GM12891 (cell line): Measurements from ENCODE around the gene ZNF385B.

ENCODE experiments used
- DNase-seq: peaks from one replicate; pipeline ENCODE4 v3.0.0; 2011; ENCODE audit warnings: low spot score; ENCODE audit not compliant: insufficient read length
- FAIRE-seq: peaks from 2 replicates; lab custom pipeline; 2011; peaks lifted over from hg19 to GRCh38; lab: Jason Lieb, UNC
- PAX5 ChIP-seq: IDR thresholded peaks from 2 replicates; pipeline ENCODE4 v1.6.1; 2011; ENCODE audit warnings: low read length, moderate library complexity, mild to moderate bottlenecking; ENCODE audit not compliant: insufficient read depth, severe bottlenecking
- POLR2A ChIP-seq: IDR thresholded peaks from 2 replicates; pipeline ENCODE4 v1.6.1; 2011; ENCODE audit warnings: low read depth, low read length, control low read depth
- POLR2AphosphoS5 ChIP-seq: IDR thresholded peaks from 2 replicates; pipeline ENCODE4 v1.6.1; 2011; ENCODE audit warnings: low read depth, low read length, control low read depth
- POU2F2 ChIP-seq: IDR thresholded peaks from 2 replicates; pipeline ENCODE4 v1.6.1; 2011; ENCODE audit warnings: low read depth, mild to moderate bottlenecking, control low read depth, low read length, moderate library complexity
- SPI1 ChIP-seq: IDR thresholded peaks from 2 replicates; pipeline ENCODE4 v1.6.1; 2011; ENCODE audit warnings: low read depth, low read length, control low read depth
- TAF1 ChIP-seq: IDR thresholded peaks from 2 replicates; pipeline ENCODE4 v1.6.1; 2011; ENCODE audit warnings: low read depth, low read length, control low read depth

ZNF385B gene

GRCh38 chr2:179857236-179857635 is 4.2 kb downstream of the ZNF385B start:
- DNase-seq (no peak), FAIRE-seq (no peak)
- TF ChIP-seq POLR2A (no peak), PAX5 (no peak), TAF1 (no peak), SPI1 (no peak), POLR2AphosphoS5 (no peak), POU2F2 (no peak)

- no peak for DNase-seq
- FAIRE-seq = no peak
- TF ChIP-seq POLR2AphosphoS5 = no peak
- no peak for TF ChIP-seq PAX5
Measured at GRCh38 chr2:179856205-179856604, 5.2 kb downstream of the ZNF385B start.

GRCh38 chr2:179855673-179856072 is 5.7 kb downstream of the ZNF385B start:
- TF ChIP-seq POLR2AphosphoS5 (no peak), TAF1 (no peak), PAX5 (no peak), POLR2A (no peak), SPI1 (no peak), POU2F2 (no peak)

GRCh38 chr2:179854891-179855290 is 6.5 kb downstream of the ZNF385B start:
- DNase-seq (no peak), FAIRE-seq (no peak)
- TF ChIP-seq POU2F2 (no peak), POLR2A (no peak), TAF1 (no peak), POLR2AphosphoS5 (no peak), SPI1 (no peak), PAX5 (no peak)

More at GRCh38 chr2:179855673-179856072, 5.7 kb downstream of the ZNF385B start:
- FAIRE-seq = no peak
- no peak for DNase-seq

GRCh38 chr2:179853108-179853507 is 8.3 kb downstream of the ZNF385B start:
- TF ChIP-seq POLR2AphosphoS5 (no peak), PAX5 (no peak), SPI1 (no peak), POLR2A (no peak), POU2F2 (no peak), TAF1 (no peak)
- DNase-seq (no peak), FAIRE-seq (no peak)

- no peak for FAIRE-seq
- DNase-seq = no peak
- TF ChIP-seq TAF1 = no peak
- TF ChIP-seq PAX5 = no peak
- no peak for TF ChIP-seq POLR2A
- TF ChIP-seq POU2F2 = no peak
- TF ChIP-seq SPI1 = no peak
- TF ChIP-seq POLR2AphosphoS5 = no peak
Measured at GRCh38 chr2:179850188-179850587, 11.2 kb downstream of the ZNF385B start.

- FAIRE-seq (no peak), DNase-seq (no peak)
- TF ChIP-seq POU2F2 = no peak
Measured at GRCh38 chr2:179849719-179850118, 11.7 kb downstream of the ZNF385B start.

- DNase-seq (no peak), FAIRE-seq (no peak)
- TF ChIP-seq POU2F2 (no peak), SPI1 (no peak), POLR2A (no peak), PAX5 (no peak), TAF1 (no peak), POLR2AphosphoS5 (no peak)
Measured at GRCh38 chr2:179843541-179843940, 17.9 kb downstream of the ZNF385B start.

- no peak for TF ChIP-seq PAX5
- TF ChIP-seq POLR2A = no peak
- no peak for TF ChIP-seq POU2F2
- no peak for TF ChIP-seq TAF1
- TF ChIP-seq SPI1 = no peak
- TF ChIP-seq POLR2AphosphoS5 = no peak
- FAIRE-seq = no peak
- no peak for DNase-seq
Measured at GRCh38 chr2:179842498-179843153, 18.8 kb downstream of the ZNF385B start.

- TF ChIP-seq SPI1 = no peak
- TF ChIP-seq PAX5 = no peak
- no peak for TF ChIP-seq POLR2AphosphoS5
- no peak for TF ChIP-seq POU2F2
- TF ChIP-seq TAF1 = no peak
- TF ChIP-seq POLR2A = no peak
- no peak for FAIRE-seq
Measured at GRCh38 chr2:179840840-179841239, 20.6 kb downstream of the ZNF385B start.

More at GRCh38 chr2:179840840-179841239, 20.6 kb downstream of the ZNF385B start:
- no peak for DNase-seq
